ENCODE results near the gene YY1AP1. TPM values are rescaled to one million over a fixed set of nuclear protein-coding genes. Genes with fewer than 3 reads are reported as not detected.

Gene YY1AP1
- 26.4 and 65.3 TPM in 2 replicates for total RNA-seq

GRCh38 chr1:155688324-155689080, at the start of gene YY1AP1:
Gene YY1AP1, minus strand, starts transcription at chr1:155688774. Its CDS starts 8,338 bp downstream, at chr1:155680436.

GRCh38 chr1:155689081-155689607, 570 bp upstream of the YY1AP1 start, which contains the start of gene DAP3:
Gene DAP3, plus strand, starts transcription at chr1:155689091. Its CDS starts 20,689 bp downstream, at chr1:155709780.

GRCh38 chr1:155609515-155610256, 78.9 kb downstream of the YY1AP1 start, which contains the start of gene MSTO1:
Gene MSTO1, plus strand, starts transcription at chr1:155610218. Its CDS starts 31 bp downstream, at chr1:155610249.

Other genes with a start within 250 kb of the YY1AP1 start
- gene ASH1L, start 126.0 kb downstream of the YY1AP1 start, total RNA-seq, result 14.6 and 34.2 TPM in 2 replicates
- gene MSTO1, start 78.6 kb downstream of the YY1AP1 start, total RNA-seq, result 6.9 and 14.4 TPM in 2 replicates
- 82.8 and 106 TPM in 2 replicates for gene DAP3, start 317 bp upstream of the YY1AP1 start, total RNA-seq
- gene GON4L, start 168.4 kb upstream of the YY1AP1 start, total RNA-seq, result 11.6 and 29.6 TPM in 2 replicates
- gene SYT11, start 170.8 kb upstream of the YY1AP1 start, total RNA-seq, result 30.6 and 31.3 TPM in 2 replicates
- 23.8 and 27.7 TPM in 2 replicates for gene RIT1, start 222.6 kb upstream of the YY1AP1 start, total RNA-seq
- 11.5 and 57.6 TPM in 2 replicates for gene KHDC4, start 245.6 kb upstream of the YY1AP1 start, total RNA-seq